ENCODE measurements around the gene DRC3. TPM values are rescaled to one million over a fixed set of nuclear protein-coding genes. Genes with fewer than 3 reads are reported as not detected.

DRC3 gene
- total and polyA plus RNA-seq, 10 of the 15 experiments (the other 5 are each of a cell fraction or from before 2014, with no cell fraction given), result 0.18 to 2.3 (median 0.60) TPM; not detected in 3

DNA sequence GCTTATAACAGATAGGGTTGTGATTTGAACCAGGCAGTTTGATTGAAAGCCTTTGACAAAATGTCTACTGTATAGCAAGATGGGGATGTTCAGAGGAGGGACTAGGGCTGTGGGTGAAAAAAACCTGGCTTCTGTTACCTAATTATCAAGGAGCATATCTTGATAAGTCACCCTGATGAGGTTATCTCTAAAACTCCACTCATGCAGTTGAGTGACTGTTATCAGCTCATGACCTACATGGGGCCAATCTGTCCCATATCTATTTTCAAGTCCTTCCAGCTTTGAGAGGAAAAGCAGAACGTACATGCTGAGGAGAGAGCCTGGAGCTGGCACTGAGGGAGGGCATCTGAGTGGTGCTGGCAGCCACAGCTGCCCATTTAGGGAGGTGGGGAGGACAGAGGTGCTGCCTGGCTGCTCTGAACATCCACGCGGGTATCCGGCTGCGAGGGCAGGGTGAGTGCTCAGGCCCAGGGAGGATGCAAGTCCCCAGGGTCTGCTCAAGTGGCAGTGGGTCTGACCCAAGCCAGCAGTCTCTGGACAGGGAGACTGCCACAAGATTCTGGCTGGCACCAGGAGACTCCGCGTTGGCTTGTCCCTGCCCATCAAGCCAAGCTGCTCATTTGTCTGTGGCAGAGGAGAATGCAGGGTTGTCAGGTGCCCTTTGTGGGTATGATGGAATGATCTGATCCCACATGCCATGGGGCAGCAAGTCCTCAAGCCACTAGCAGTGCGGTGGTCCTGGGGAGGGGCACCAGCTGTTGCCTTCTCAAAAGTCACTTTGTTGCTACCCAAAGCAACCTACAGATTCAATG lies 37.2 kb downstream of the DRC3 start:
- H3K27me3 ChIP-seq (replicated peaks in 1 of 2; ENCODE audit: control insufficient read depth in 2 of 2, insufficient read depth in 2 of 2, low read length in 1 of 2), result no peaks in the 10 kb centered on the region
- no peak for ATAC-seq
- ChIA-PET CTCF (no interaction called here), SMC1A (ENCODE audit: uncharacterized antibody, unreplicated experiment) (interaction anchor here (1.6 kb wide), 1 partner anchor 25 kb away, joined by 4 read pairs; no protein-coding TSS in a partner anchor), POLR2A (no interaction called here), RAD21 (ENCODE audit: unreplicated experiment) (no interaction called here)
- H3K4me3 ChIP-seq, result no peak overlapping the region
- H3K9ac ChIP-seq (ENCODE audit: control insufficient read depth, insufficient read depth, low read length), result no peak overlapping the region
- no peak for DNase-seq (ENCODE audit: low read depth, low spot score)
- no peak for FAIRE-seq
- BruUV-seq (replicated peaks), result no TSS peak
- intact Hi-C loops (cut with micrococcal nuclease; ENCODE audit: unreplicated experiment) (loop anchor here (10.0 kb wide), 1 partner anchor 675 kb away; no protein-coding TSS in a partner anchor), in situ Hi-C loops (cut with MboI) (no loop called here)
- no peak overlapping the region for H3K27ac ChIP-seq (ENCODE audit: control insufficient read depth, insufficient read depth)
- no peaks in the 10 kb centered on the region for H3K4me1 ChIP-seq (ENCODE audit: control insufficient read depth, insufficient read depth, low read length)
- H2AFZ ChIP-seq (ENCODE audit: control insufficient read depth, low read depth, low read length), result no peak overlapping the region
- H3K9me3 ChIP-seq (replicated peaks; ENCODE audit: control insufficient read depth, insufficient read depth, low read length), result no peaks in the 10 kb centered on the region
- H3K79me2 ChIP-seq (ENCODE audit: control insufficient read depth, insufficient read depth, low read length), result no peaks in the 10 kb centered on the region
- 86% methylated on average over 8 of the region's 8 CpGs for WGBS (ENCODE audit: insufficient coverage, insufficient replicate concordance, low lambda C conversion rate, missing lambda C conversion rate)
- H4K20me1 ChIP-seq (ENCODE audit: control insufficient read depth, insufficient read depth), result no peaks in the 10 kb centered on the region
- H3K36me3 ChIP-seq (ENCODE audit: control insufficient read depth in 2 of 2, insufficient read depth in 2 of 2, low read length in 1 of 2), result peaks cover 0 to 3% of the 10 kb centered on the region in 2 experiments; a peak in 1 of 4 replicates
- H3K4me2 ChIP-seq (ENCODE audit: control insufficient read depth, insufficient read depth), result no peak overlapping the region
- TF ChIP-seq SMAD1 (IDR thresholded peaks at IDR 0.05; ENCODE audit: low read depth, partially characterized antibody), result no peak
- TF ChIP-seq, protein P1, sequence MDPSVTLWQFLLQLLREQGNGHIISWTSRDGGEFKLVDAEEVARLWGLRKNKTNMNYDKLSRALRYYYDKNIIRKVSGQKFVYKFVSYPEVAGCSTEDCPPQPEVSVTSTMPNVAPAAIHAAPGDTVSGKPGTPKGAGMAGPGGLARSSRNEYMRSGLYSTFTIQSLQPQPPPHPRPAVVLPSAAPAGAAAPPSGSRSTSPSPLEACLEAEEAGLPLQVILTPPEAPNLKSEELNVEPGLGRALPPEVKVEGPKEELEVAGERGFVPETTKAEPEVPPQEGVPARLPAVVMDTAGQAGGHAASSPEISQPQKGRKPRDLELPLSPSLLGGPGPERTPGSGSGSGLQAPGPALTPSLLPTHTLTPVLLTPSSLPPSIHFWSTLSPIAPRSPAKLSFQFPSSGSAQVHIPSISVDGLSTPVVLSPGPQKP (IDR thresholded peaks at IDR 0.05; ENCODE audit: low read depth, low read length), result no peak
- TF ChIP-seq ZNF687 (IDR thresholded peaks at IDR 0.05), result no peak
- no peak for TF ChIP-seq E4F1 (IDR thresholded peaks at IDR 0.05; ENCODE audit: borderline replicate concordance, partially characterized antibody)
- no peak for TF ChIP-seq SREBF2 (IDR thresholded peaks at IDR 0.05; ENCODE audit: low read length)
- TF ChIP-seq TBL1XR1 (IDR thresholded peaks at IDR 0.05; ENCODE audit: low read depth, low read length), result no peak
- no peak for TF ChIP-seq KAT2A (conservative IDR thresholded peaks at IDR 0.05; ENCODE audit: control insufficient read depth, low read depth, low read length)
- no peak for TF ChIP-seq FOS (IDR thresholded peaks at IDR 0.05; ENCODE audit: borderline replicate concordance, extremely low read depth, insufficient read length)
- no peak for TF ChIP-seq YBX1 (IDR thresholded peaks at IDR 0.05)
- no peak for TF ChIP-seq ZBTB11 (CRISPR knock-in tag; IDR thresholded peaks at IDR 0.05)
